ENCODE measurements around the gene PGM2.
A peak's percentile ranks its signal among the peaks of the same experiment; 100 is the strongest.

PGM2 gene

GRCh38 chr4:37864786-37865185, 38.3 kb downstream of the PGM2 start:
- no peak for DNase-seq (ENCODE audit: low spot score)

GRCh38 chr4:37865450-37865849, 39.0 kb downstream of the PGM2 start:
- no peak for DNase-seq (ENCODE audit: low spot score)

GRCh38 chr4:37867102-37867501, 40.6 kb downstream of the PGM2 start:
- no peak for DNase-seq (ENCODE audit: low spot score)

GRCh38 chr4:37868238-37868637, 41.8 kb downstream of the PGM2 start:
- DNase-seq (ENCODE audit: low spot score), result no peak

- DNase-seq (ENCODE audit: low spot score), result no peak
These were observed 46.0 kb downstream of the PGM2 start for GRCh38 chr4:37872310-37872988.

GRCh38 chr4:37873386-37873785, 46.9 kb downstream of the PGM2 start:
- peak; percentile 29 for DNase-seq (ENCODE audit: low spot score)

GRCh38 chr4:37876156-37876555, 49.7 kb downstream of the PGM2 start:
- DNase-seq (ENCODE audit: low spot score), result peak; percentile 27

GRCh38 chr4:37879365-37879764, 52.9 kb downstream of the PGM2 start:
- no peak for DNase-seq (ENCODE audit: low spot score)

- DNase-seq (ENCODE audit: low spot score), result no peak
These were observed 55.3 kb downstream of the PGM2 start for GRCh38 chr4:37881811-37882210.

- DNase-seq (ENCODE audit: low spot score), result no peak
These were observed 56.3 kb downstream of the PGM2 start for GRCh38 chr4:37882665-37883296.

- no peak for DNase-seq (ENCODE audit: low spot score)
These were observed 58.5 kb downstream of the PGM2 start for GRCh38 chr4:37884855-37885487.

- DNase-seq (ENCODE audit: low spot score), result no peak
These were observed 59.0 kb downstream of the PGM2 start for GRCh38 chr4:37885496-37885895.

- peak; percentile 19 for DNase-seq (ENCODE audit: low spot score)
These were observed 63.6 kb downstream of the PGM2 start for GRCh38 chr4:37889849-37890800.

- DNase-seq (ENCODE audit: low spot score), result peak; percentile 69
These were observed 64.3 kb downstream of the PGM2 start, which contains the start of gene TBC1D1 for GRCh38 chr4:37890801-37891259. TBC1D1 (plus strand) TSS chr4:37891084; CDS start chr4:37902096, 11,012 bp downstream.

GRCh38 chr4:37891260-37892159, 65.0 kb downstream of the PGM2 start:
- peak; percentile 30 for DNase-seq (ENCODE audit: low spot score)

GRCh38 chr4:37892641-37893040, 66.2 kb downstream of the PGM2 start:
- DNase-seq (ENCODE audit: low spot score), result no peak

GRCh38 chr4:37893164-37893563, 66.7 kb downstream of the PGM2 start:
- DNase-seq (ENCODE audit: low spot score), result no peak

- no peak for DNase-seq (ENCODE audit: low spot score)
These were observed 68.8 kb downstream of the PGM2 start for GRCh38 chr4:37895271-37895670.

GRCh38 chr4:37896206-37896860, 69.8 kb downstream of the PGM2 start:
- DNase-seq (ENCODE audit: low spot score), result no peak

- DNase-seq (ENCODE audit: low spot score), result no peak
These were observed 75.7 kb downstream of the PGM2 start for GRCh38 chr4:37902212-37902611.

All from LoVo (cell line).